Activated naive CD4-positive, alpha-beta T cell treated with anti-CD3 and anti-CD28 coated beads, Interleukin-2, amount 10 ng/mL, durations not matched to agents 7 days and 5 days (primary cell): ENCODE measurements around the gene GALNT1.

Experiments
- CTCF ChIA-PET: fragments of 350-600 bp; sonication (Branson Sonifier 250); formaldehyde crosslinking; loops from one replicate; lab custom pipeline; 2021; ENCODE audit warnings: antibody characterized with exemption; lab: Charles Lee
- DNase-seq: peaks from one replicate; pipeline ENCODE4 v3.0.0-alpha.2; 2020
- H3K27ac Mint-ChIP-seq: one replicate; pipeline ENCODE4 v1.8.0; 2021; ENCODE audit warnings: mild to moderate bottlenecking, moderate library complexity, mixed read lengths
- H3K27me3 Mint-ChIP-seq: one replicate; pipeline ENCODE4 v1.8.0; 2021; ENCODE audit warnings: mild to moderate bottlenecking, mixed read lengths
- H3K36me3 Mint-ChIP-seq: one replicate; pipeline ENCODE4 v1.8.0; 2021; ENCODE audit warnings: mixed read lengths
- H3K4me1 Mint-ChIP-seq: one replicate; pipeline ENCODE4 v1.8.0; 2021; ENCODE audit warnings: mixed read lengths
- H3K4me3 Mint-ChIP-seq: one replicate; pipeline ENCODE4 v1.8.0; 2021; ENCODE audit warnings: mild to moderate bottlenecking, moderate library complexity, mixed read lengths
- H3K9me3 Mint-ChIP-seq: one replicate; pipeline ENCODE4 v1.8.0; 2021; ENCODE audit warnings: mixed read lengths

The GALNT1 gene

DNA sequence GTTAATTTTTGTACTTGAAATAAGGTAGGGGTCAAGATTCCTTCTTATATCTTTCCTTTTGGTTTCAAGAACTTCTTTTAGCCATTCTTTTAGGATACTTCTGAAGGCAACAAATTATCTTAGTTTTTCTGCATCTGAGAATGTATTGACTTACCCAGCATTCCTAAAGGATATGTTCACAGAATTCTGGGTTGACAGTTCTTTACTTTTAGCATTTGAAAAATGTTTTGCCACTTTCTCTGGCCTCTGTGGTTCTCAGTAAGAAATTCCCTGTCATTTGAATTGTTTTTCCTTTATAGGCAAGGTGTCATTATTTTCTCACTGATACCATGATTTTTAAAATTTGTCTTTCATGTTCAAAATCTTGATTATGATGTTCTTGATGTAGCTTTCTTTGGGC, 162.4 kb downstream of the GALNT1 start:
- Mint-ChIP-seq H3K4me1 (no peaks in the 10 kb centered on the region), H3K9me3 (no peaks in the 10 kb centered on the region), H3K36me3 (no peaks in the 10 kb centered on the region), H3K27ac (no peak overlapping the region), H3K27me3 (peaks cover 16% of the 10 kb centered on the region), H3K4me3 (no peak overlapping the region)
- CTCF ChIA-PET = no interaction called here
- no peak for DNase-seq

DNA sequence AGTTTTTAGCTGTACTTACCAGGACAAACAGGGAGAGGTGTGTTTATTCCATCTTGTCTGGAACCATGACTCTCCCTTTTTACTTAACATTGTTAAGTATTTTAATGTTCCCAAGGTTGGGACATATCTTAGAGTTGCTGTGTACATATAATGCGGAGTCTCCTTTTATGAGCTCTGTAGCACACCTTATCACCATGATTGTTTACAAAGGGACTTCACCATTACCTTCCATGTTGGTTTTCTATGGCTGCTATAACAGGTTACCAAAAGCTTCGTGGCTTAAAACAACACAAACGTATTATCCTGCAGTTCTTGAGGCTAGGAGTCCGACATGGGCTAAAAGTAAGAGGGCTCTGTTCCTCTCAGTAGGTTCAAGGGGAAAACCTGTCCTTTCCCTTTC, 164.3 kb downstream of the GALNT1 start:
- no peak overlapping the region for H3K27ac Mint-ChIP-seq
- no peak for DNase-seq
- H3K27me3 Mint-ChIP-seq = peaks cover 13% of the 10 kb centered on the region
- no peak overlapping the region for H3K4me3 Mint-ChIP-seq
- no peaks in the 10 kb centered on the region for H3K36me3 Mint-ChIP-seq
- no peaks in the 10 kb centered on the region for H3K9me3 Mint-ChIP-seq
- CTCF ChIA-PET = interaction anchor here (0.8 kb wide), 1 partner anchor 11 kb away, joined by 3 read pairs; no protein-coding TSS in a partner anchor
- H3K4me1 Mint-ChIP-seq = no peaks in the 10 kb centered on the region

DNA sequence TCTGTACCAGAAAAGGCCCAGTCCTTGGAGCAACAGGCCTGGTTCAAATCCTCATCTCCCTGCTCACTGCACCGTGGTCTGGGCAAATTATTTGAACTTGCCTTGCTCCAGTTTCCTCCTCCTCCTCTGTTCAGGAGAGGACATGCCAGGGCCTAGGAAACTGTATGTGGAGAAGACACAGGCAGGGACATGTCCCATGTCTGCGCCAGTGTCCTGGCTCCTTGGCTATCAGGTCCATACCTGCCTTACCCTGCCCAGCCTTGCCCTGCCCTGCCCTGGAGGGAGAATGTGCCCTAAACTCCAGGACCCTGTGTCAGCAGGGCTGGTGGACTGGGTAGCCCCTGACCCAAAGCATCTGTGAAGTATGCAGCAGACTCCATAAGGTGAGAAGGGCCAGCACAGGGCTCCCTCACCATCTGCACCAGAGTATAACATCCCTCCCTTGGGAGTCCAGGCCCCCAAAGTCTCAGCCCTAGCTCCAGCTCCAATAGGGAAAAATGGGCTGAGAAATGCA, 165.3 kb downstream of the GALNT1 start:
- H3K36me3 Mint-ChIP-seq = no peaks in the 10 kb centered on the region
- no peak overlapping the region for H3K4me3 Mint-ChIP-seq
- CTCF ChIA-PET = no interaction called here
- no peaks in the 10 kb centered on the region for H3K4me1 Mint-ChIP-seq
- peaks cover 13% of the 10 kb centered on the region for H3K27me3 Mint-ChIP-seq
- no peak for DNase-seq
- no peaks in the 10 kb centered on the region for H3K9me3 Mint-ChIP-seq
- H3K27ac Mint-ChIP-seq = no peak overlapping the region

DNA sequence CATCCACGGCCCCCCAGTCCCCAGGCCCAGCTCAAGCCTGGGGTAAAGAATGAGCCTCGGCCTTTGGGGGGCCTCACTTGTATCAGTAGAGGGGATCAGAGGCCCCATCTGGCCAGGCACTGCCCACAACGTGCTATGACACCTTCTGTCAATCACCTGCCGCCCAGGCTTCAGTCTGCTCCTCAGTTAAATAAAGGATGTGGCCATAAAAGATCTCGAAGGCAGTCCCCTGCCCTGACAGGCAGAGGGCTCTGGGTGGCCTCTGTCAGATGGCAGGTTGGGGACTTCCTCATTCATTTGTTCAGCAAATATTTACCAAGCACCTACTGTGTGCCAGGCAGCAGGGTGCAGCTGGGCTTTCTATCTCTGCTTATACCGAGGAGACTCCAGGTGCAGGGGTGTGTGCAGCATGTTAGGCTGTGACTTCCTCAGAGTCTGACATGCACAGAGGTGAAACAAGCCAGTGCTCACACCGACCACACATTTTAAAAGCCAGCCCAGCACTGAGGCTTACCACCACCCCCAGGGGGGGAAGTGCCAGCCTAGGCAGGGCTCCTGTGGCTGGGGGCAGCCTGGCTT, 166.4 kb downstream of the GALNT1 start:
- no peaks in the 10 kb centered on the region for H3K4me1 Mint-ChIP-seq
- H3K9me3 Mint-ChIP-seq = no peaks in the 10 kb centered on the region
- H3K4me3 Mint-ChIP-seq = no peak overlapping the region
- H3K27me3 Mint-ChIP-seq = peaks cover 13% of the 10 kb centered on the region
- CTCF ChIA-PET = no interaction called here
- no peaks in the 10 kb centered on the region for H3K36me3 Mint-ChIP-seq
- no peak overlapping the region for H3K27ac Mint-ChIP-seq
- DNase-seq = no peak

DNA sequence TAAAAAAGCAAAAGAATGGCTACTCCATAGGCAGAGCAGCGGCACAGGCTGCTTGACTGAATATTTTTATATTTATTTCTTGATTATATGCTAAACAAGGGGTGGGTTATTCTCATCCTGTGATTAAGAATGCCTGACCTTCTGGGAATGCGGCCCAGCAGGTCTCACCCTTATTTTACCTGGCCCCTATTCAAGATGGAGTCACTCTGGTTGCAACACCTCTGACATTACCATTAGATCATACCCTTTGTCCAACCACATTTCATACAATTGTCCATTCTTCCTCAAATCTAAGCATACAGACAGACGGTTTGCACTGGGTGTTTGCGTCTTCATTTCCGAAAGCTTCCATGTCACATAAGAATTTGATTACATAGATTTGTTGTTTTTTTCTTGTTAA, 168.2 kb downstream of the GALNT1 start:
- no peak overlapping the region for H3K4me3 Mint-ChIP-seq
- no peaks in the 10 kb centered on the region for H3K9me3 Mint-ChIP-seq
- H3K27me3 Mint-ChIP-seq = peaks cover 10% of the 10 kb centered on the region
- CTCF ChIA-PET = no interaction called here
- H3K27ac Mint-ChIP-seq = no peak overlapping the region
- H3K36me3 Mint-ChIP-seq = no peaks in the 10 kb centered on the region
- H3K4me1 Mint-ChIP-seq = no peaks in the 10 kb centered on the region
- no peak for DNase-seq

DNA sequence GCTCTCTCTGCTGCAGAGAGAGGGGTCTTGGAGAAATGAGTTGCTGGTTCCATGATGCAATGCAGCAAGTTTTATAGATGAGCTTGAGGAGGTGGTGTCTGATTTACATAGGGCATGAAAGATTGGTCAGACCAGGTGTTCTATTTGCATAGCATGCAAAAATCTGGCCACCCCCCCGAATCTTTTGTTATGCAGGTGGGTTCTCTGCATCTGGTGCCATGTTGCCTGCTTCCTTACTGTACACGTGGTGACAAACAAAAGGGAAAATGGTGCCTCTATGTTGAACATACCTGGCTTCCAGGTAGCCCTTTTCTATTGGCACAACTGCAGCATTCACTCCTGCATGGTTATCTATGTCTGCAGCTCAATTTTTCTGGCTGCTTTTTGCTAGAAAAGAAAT, 169.4 kb downstream of the GALNT1 start:
- CTCF ChIA-PET = interaction anchor here (0.8 kb wide), 1 partner anchor 9 kb away, joined by 3 read pairs; no protein-coding TSS in a partner anchor
- no peaks in the 10 kb centered on the region for H3K36me3 Mint-ChIP-seq
- no peaks in the 10 kb centered on the region for H3K9me3 Mint-ChIP-seq
- DNase-seq = no peak
- H3K27ac Mint-ChIP-seq = no peak overlapping the region
- H3K4me3 Mint-ChIP-seq = no peak overlapping the region
- H3K4me1 Mint-ChIP-seq = no peaks in the 10 kb centered on the region
- peaks cover 11% of the 10 kb centered on the region for H3K27me3 Mint-ChIP-seq

DNA sequence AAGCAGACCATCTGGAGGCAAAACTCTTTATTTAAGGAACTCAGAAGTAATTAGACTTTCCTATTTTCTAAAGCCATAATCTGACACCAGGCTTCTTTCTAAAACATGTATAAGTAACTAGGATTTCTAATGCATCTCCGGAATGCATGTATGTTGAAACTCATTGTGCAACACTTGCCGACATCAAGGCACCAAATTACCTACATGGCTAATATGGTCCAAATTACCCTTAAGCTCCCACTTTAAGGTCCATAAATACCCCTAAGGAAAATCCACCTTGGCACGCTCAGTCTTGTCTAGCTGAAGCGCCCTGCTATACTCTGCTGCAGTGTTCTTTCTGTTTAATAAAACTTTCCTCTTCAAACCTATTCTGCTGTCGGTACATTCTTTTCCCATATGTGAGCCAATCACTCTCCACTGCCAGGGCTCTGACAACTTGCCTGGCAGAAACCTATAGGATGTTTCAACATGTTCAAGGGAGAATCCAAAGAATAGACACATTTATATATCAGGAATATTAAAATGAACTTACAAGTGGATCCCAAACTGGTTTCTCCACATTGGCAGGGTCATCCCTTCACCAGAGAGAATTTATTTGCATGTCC, 171.9 kb downstream of the GALNT1 start:
- H3K4me3 Mint-ChIP-seq = no peak overlapping the region
- CTCF ChIA-PET = no interaction called here

DNA sequence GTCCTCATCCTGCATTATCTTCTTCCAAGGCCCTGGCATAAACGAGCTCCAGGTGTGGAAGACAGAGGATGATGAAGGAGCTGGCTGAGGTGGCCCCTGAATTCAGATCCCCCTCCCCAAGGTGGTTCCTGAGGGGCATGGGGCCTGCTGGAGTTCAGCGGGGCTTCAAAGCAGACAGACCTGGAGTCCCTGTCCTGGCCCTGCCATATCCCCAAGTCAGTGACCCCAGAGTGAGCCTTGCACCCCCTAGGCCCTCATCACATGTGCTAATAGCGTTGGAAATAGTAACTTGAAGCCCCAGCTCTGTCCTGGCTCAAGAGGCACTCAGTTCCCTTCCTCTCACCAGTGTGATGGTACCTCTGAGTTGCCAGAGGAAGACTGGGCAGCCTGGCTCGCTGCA, 172.9 kb downstream of the GALNT1 start:
- CTCF ChIA-PET = no interaction called here
- no peaks in the 10 kb centered on the region for H3K9me3 Mint-ChIP-seq
- no peak overlapping the region for H3K27ac Mint-ChIP-seq
- no peaks in the 10 kb centered on the region for H3K36me3 Mint-ChIP-seq
- no peak overlapping the region for H3K4me3 Mint-ChIP-seq
- peaks cover 21% of the 10 kb centered on the region for H3K27me3 Mint-ChIP-seq
- DNase-seq = no peak
- no peaks in the 10 kb centered on the region for H3K4me1 Mint-ChIP-seq

More for the DNA sequence above, 171.9 kb downstream of the GALNT1 start:
- Mint-ChIP-seq H3K27ac (no peak overlapping the region), H3K36me3 (no peaks in the 10 kb centered on the region), H3K4me1 (no peaks in the 10 kb centered on the region), H3K9me3 (no peaks in the 10 kb centered on the region), H3K27me3 (peaks cover 20% of the 10 kb centered on the region)
- DNase-seq = no peak

DNA sequence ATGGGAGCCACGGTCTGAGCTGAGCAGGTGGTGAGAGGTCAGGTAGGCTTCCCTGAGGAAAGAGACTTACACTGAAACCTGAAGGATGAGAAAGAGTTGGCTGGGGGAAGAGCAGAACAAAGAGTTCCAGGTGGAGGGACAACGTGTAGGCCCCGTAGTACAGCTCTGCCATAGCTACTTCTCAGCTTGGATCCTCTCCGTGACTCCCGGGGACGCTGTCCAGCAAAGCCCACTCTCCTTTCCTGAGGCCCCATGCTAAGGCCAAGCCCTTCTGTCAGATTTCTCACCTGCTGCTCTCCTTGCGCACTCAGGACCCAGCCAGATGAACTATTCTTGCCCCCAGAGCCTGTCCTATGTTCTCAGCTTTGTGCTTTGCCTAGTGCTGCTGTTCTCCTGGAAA, 173.8 kb downstream of the GALNT1 start:
- Mint-ChIP-seq H3K4me3 (no peak overlapping the region), H3K27me3 (peaks cover 21% of the 10 kb centered on the region), H3K9me3 (no peaks in the 10 kb centered on the region), H3K36me3 (no peaks in the 10 kb centered on the region), H3K27ac (no peak overlapping the region), H3K4me1 (no peaks in the 10 kb centered on the region)
- CTCF ChIA-PET = interaction anchor here (0.6 to 2.2 kb wide), 5 partner anchors 64 to 1039 kb away, joined by 3 to 13 read pairs (median 4); no protein-coding TSS in a partner anchor
- DNase-seq = no peak

DNA sequence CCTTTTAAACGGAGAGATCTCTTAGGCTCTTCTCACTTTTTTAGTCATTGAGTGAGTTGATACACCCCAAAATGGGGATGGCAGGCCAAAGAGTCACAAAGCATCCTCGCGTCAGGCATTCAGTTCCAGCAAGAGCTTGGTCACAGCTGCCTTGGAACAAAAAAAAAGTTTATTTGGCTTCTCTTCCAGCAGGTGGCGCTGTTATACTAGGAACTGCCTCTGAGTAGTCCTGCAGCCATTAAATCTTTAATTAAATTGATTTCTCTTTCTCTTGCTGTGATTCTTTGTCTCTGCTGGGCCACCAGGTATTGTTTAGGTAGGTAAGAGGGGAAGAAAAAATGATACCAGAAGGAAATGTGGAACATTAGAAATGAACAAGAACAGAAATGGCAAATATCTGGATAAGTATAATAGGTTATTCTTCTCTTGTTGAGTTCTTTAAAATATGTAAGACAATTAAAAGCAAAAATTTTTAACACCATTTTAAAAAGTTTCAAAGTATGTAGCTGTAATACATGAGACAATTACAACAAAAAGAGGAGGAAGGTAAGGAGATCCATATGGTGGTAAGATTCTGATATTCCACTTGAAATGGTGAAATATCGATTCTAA, 175.1 kb downstream of the GALNT1 start:
- peak; percentile 67 for DNase-seq
- CTCF ChIA-PET = interaction anchor here (0.6 to 2.2 kb wide), 16 partner anchors 11 to 815 kb away, joined by 3 to 13 read pairs (median 3); no protein-coding TSS in a partner anchor
- Mint-ChIP-seq H3K4me3 (no peak overlapping the region), H3K36me3 (no peaks in the 10 kb centered on the region), H3K27me3 (peaks cover 31% of the 10 kb centered on the region), H3K4me1 (no peaks in the 10 kb centered on the region), H3K9me3 (no peaks in the 10 kb centered on the region), H3K27ac (no peak overlapping the region)
